HCT116 (cell line): ENCODE measurements around the gene C2orf92. TPM values are rescaled to one million over a fixed set of nuclear protein-coding genes. Genes with fewer than 3 reads are reported as not detected.

Source experiments
- ATAC-seq: fragments of 200-7000 bp; cut with Tn5 transposase; 2 replicates; pipeline ENCODE4 v1.9.1; 2020; ENCODE audit warnings: mild to moderate bottlenecking, moderate library complexity
- BruUV-seq: library from RNA; stranded (reverse); fragments of 400-500 nt; replicated peaks from 2 replicates; lab custom pipeline; 2021; lab: Mats Ljungman, UMichigan
- CTCF ChIA-PET: fragments of 300-600 bp; sonication (Branson Sonifier 250); formaldehyde crosslinking; loops from one replicate; lab custom pipeline; 2021; ENCODE audit warnings: antibody characterized with exemption; lab: Charles Lee
- POLR2A ChIA-PET: fragments of 300-600, 350-600 bp; sonication (Branson Sonifier 250); formaldehyde crosslinking; loops from one replicate; lab custom pipeline; 2021; ENCODE audit warnings: antibody characterized with exemption; lab: Charles Lee
- RAD21 ChIA-PET, 2 experiments: fragments of 300-600 bp; sonication (Branson Sonifier 250); formaldehyde crosslinking; loops; one replicate each; lab custom pipeline; 2023; ENCODE audit warnings: low total read pairs in 2 of 2; ENCODE audit not compliant: uncharacterized antibody in 2 of 2, unreplicated experiment in 2 of 2, low non-redundant PET in 1 of 2; lab: Charles Lee
- DNase-seq: peaks from one replicate; pipeline ENCODE4 v3.0.0-alpha.2; 2010; ENCODE audit warnings: low read depth, low spot score
- H2AFZ ChIP-seq: fragments of 200-600 bp; shearing (Covaris generic), sonication (generic); 2 replicates; pipeline ENCODE4 v1.6.1; 2017; ENCODE audit warnings: low read depth, mixed run types, mixed read lengths, antibody characterized with exemption, low read length; ENCODE audit not compliant: poor library complexity, severe bottlenecking
- H3K27ac ChIP-seq: 2 replicates; pipeline ENCODE4 v1.5.1; 2012; ENCODE audit warnings: low read depth, low read length
- H3K27me3 ChIP-seq: fragments of 200-600 bp; sonication (generic); 2 replicates; pipeline ENCODE4 v1.6.1; 2016; ENCODE audit warnings: mixed run types, low read length, mixed read lengths; ENCODE audit not compliant: insufficient read depth
- H3K36me3 ChIP-seq, 2 experiments: fragments of 200-500 bp in 1 of 2; fragments of 200-600 bp in 1 of 2; sonication (Bioruptor generic) in 1 of 2; sonication (generic) in 1 of 2; 2 replicates each; pipeline versions ENCODE4 v1.5.1 to v1.6.1; 2014 to 2016; ENCODE audit warnings: low read length in 2 of 2, inconsistent platforms in 1 of 2, mixed read lengths in 1 of 2, mixed run types in 1 of 2; ENCODE audit not compliant: insufficient read depth in 2 of 2, control insufficient read depth in 1 of 2
- H3K4me1 ChIP-seq, 2 experiments: fragments of 200-600 bp in 1 of 2; sonication (generic) in 1 of 2; 2 replicates each; pipeline versions ENCODE4 v1.5.1 to v1.6.1; 2012 to 2017; ENCODE audit warnings: low read length in 2 of 2, inconsistent platforms in 1 of 2, mild to moderate bottlenecking in 1 of 2, mixed read lengths in 1 of 2, mixed run types in 1 of 2, moderate library complexity in 1 of 2; ENCODE audit not compliant: insufficient read depth in 2 of 2, control insufficient read depth in 1 of 2
- H3K4me2 ChIP-seq: fragments of 200-600 bp; sonication (generic); 2 replicates; pipeline ENCODE4 v1.6.1; 2017; ENCODE audit warnings: mixed run types, low read length, mixed read lengths
- H3K4me3 ChIP-seq, 2 experiments: fragments of 200-600 bp in 1 of 2; sonication (generic) in 1 of 2; replicated peaks in 1 of 2; 2 replicates each; pipeline ENCODE4 v1.5.1; 2011 to 2016; ENCODE audit warnings: low read length in 2 of 2, control low read depth in 1 of 2, low read depth in 1 of 2, mild to moderate bottlenecking in 1 of 2, mixed read lengths in 1 of 2, mixed run types in 1 of 2
- H3K79me2 ChIP-seq: fragments of 200-600 bp; sonication (generic); 2 replicates; pipeline ENCODE4 v1.6.1; 2017; ENCODE audit warnings: mild to moderate bottlenecking, mixed run types, low read length, moderate library complexity, mixed read lengths; ENCODE audit not compliant: insufficient read depth
- H3K9ac ChIP-seq: fragments of 200-600 bp; sonication (generic); 2 replicates; pipeline ENCODE4 v1.6.1; 2016; ENCODE audit warnings: low read length, mixed read lengths
- H3K9me2 ChIP-seq: fragments of 200-600 bp; sonication (generic), shearing (Covaris generic); 2 replicates; pipeline ENCODE4 v1.6.1; 2017; ENCODE audit warnings: mixed run types, mild to moderate bottlenecking, moderate library complexity; ENCODE audit not compliant: insufficient read depth
- H3K9me3 ChIP-seq, 2 experiments: fragments of 200-500 bp in 1 of 2; fragments of 200-600 bp in 1 of 2; sonication (Bioruptor generic) in 1 of 2; sonication (generic) in 1 of 2; 2 replicates each; pipeline ENCODE4 v1.6.1; 2014 to 2017; ENCODE audit warnings: low read length in 2 of 2, mixed read lengths in 2 of 2, inconsistent platforms in 1 of 2, low read depth in 1 of 2, mild to moderate bottlenecking in 1 of 2, mixed run types in 1 of 2, moderate library complexity in 1 of 2; ENCODE audit not compliant: control insufficient read depth in 1 of 2, insufficient read depth in 1 of 2
- H4K20me1 ChIP-seq: fragments of 200-600 bp; sonication (generic), shearing (Covaris generic); 2 replicates; pipeline ENCODE4 v1.6.1; 2017; ENCODE audit warnings: mixed run types, mild to moderate bottlenecking, moderate library complexity; ENCODE audit not compliant: insufficient read depth
- CBX3 ChIP-seq: IDR thresholded peaks from 2 replicates; pipeline ENCODE4 v1.6.1; 2012; ENCODE audit warnings: low read depth
- CEBPB ChIP-seq: IDR thresholded peaks from 2 replicates; pipeline ENCODE4 v1.6.1; 2012; ENCODE audit warnings: low read depth
- ELF1 ChIP-seq: IDR thresholded peaks from 2 replicates; pipeline ENCODE4 v1.6.1; 2012; ENCODE audit warnings: low read depth, borderline replicate concordance
- EZH2 ChIP-seq: fragments of 200-600 bp; sonication (generic); IDR thresholded peaks from 2 replicates; pipeline ENCODE4 v1.6.1; 2017; ENCODE audit warnings: antibody characterized with exemption, mixed run types
- EZH2phosphoT487 ChIP-seq: fragments of 200-600 bp; IDR thresholded peaks from 2 replicates; pipeline ENCODE4 v1.6.1; 2018; ENCODE audit warnings: antibody characterized with exemption, borderline replicate concordance
- JUND ChIP-seq: IDR thresholded peaks from 2 replicates; pipeline ENCODE4 v1.6.1; 2012
- POLR2AphosphoS5 ChIP-seq: IDR thresholded peaks from 2 replicates; pipeline ENCODE4 v1.6.1; 2011; ENCODE audit warnings: mild to moderate bottlenecking, low read depth, low read length, moderate library complexity
- RAD21 ChIP-seq: IDR thresholded peaks from 2 replicates; pipeline ENCODE4 v1.6.1; 2012; ENCODE audit warnings: low read depth, mild to moderate bottlenecking
- SIN3A ChIP-seq: IDR thresholded peaks from 2 replicates; pipeline ENCODE4 v1.6.1; 2012; ENCODE audit warnings: low read depth
- SRF ChIP-seq: IDR thresholded peaks from 2 replicates; pipeline ENCODE4 v1.6.1; 2012; ENCODE audit warnings: low read depth
- TCF7L2 ChIP-seq: IDR thresholded peaks from 2 replicates; pipeline ENCODE4 v1.7.0; 2011; ENCODE audit warnings: borderline replicate concordance, inconsistent platforms; ENCODE audit not compliant: insufficient read depth, insufficient read length; ENCODE audit errors: extremely low read depth
- YY1 ChIP-seq: IDR thresholded peaks from 2 replicates; pipeline ENCODE4 v1.6.1; 2011; ENCODE audit warnings: low read length, low read depth, moderate library complexity, mild to moderate bottlenecking; ENCODE audit not compliant: insufficient replicate concordance; ENCODE audit errors: extremely low read depth
- ZNF274 ChIP-seq: fragments of 200-500 bp; sonication (Bioruptor generic); IDR thresholded peaks from 2 replicates; pipeline ENCODE4 v1.6.1; 2014; ENCODE audit warnings: mild to moderate bottlenecking, low read depth, low read length, inconsistent platforms
- intact Hi-C: fragments of 100-400 bp; cut with micrococcal nuclease; formaldehyde crosslinking; loops from 2 replicates; pipeline ENCODE4 v1.10.0; 2022
- total RNA-seq: library from RNA; stranded (reverse); gene quantifications from one replicate; pipeline ENCODE4 v1.2.1, GENCODE V29; 2021; ENCODE audit not compliant: unreplicated experiment
- TF ChIP-seq, protein P1 (sequence below), 3 experiments: fragments of 200-600 bp in 1 of 3; sonication (generic) in 1 of 3; IDR thresholded peaks in 2 of 3; conservative IDR thresholded peaks in 1 of 3; 2 replicates each; pipeline ENCODE4 v1.5.1; 2012 to 2017; ENCODE audit warnings: low read depth in 2 of 3, low read length in 2 of 3, antibody characterized with exemption in 1 of 3, borderline replicate concordance in 1 of 3, control low read depth in 1 of 3, mild to moderate bottlenecking in 1 of 3, mixed read lengths in 1 of 3, mixed run types in 1 of 3, moderate library complexity in 1 of 3; ENCODE audit not compliant: insufficient read depth in 1 of 3
- TF ChIP-seq, protein P2 (sequence below): IDR thresholded peaks from 2 replicates; pipeline ENCODE4 v1.6.1; 2012; ENCODE audit warnings: low read depth
- TF ChIP-seq, protein P3 (sequence below): IDR thresholded peaks from 2 replicates; pipeline ENCODE4 v1.6.1; 2012
- TF ChIP-seq, protein P4 (sequence below): IDR thresholded peaks from 2 replicates; pipeline ENCODE4 v1.6.1; 2012

C2orf92 gene
- total RNA-seq, 1 experiment from 2014 or later, result 3.0 TPM

DNA sequence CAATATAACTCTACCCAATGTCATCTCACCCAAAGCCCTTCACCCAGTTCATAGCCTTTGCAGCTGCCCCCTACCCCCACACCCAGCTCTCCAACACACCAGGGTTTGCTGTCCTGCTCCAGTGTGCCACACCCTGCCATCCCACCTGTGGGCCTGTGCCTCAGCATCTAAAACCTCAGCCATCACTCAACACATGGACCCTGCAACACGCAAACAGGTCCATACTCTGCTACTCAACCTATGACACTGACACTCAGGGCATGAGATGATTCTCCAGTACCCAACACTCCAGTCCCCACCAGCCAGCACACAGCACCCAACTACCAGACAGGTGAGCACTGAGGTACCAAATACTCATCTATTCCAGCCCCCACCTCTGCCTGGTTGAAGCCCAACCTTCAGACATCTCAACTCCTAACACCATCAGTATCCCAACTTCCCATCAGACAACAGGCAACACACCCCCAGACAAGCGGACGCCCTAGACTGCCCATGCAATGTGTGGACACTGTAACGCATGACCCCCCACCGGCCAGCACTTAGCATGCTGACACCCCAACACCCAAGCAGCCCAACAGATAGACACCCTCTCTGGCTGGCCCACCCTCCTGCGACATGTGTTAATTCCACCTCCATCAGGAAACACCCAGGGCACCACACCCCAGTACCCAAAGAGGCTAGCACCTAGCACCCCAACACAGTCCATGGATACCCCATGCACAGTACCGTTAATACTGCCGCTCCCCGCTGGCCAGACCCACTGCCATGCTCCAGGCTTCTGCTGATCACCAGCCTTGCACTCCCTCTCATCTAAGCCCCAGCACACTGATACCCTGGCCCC is 68.9 kb downstream of the C2orf92 start:
- Histone ChIP-seq H3K4me2 (no peak overlapping the region), H3K36me3 (no peaks in the 10 kb centered on the region), H3K9me2 (no peaks in the 10 kb centered on the region), H3K4me3 (no peak overlapping the region), H3K9ac (no peak overlapping the region), H3K79me2 (no peaks in the 10 kb centered on the region), H3K4me1 (peaks cover 0 to 18% of the 10 kb centered on the region in 2 experiments; a peak in 2 of 4 replicates), H3K27me3 (no peaks in the 10 kb centered on the region), H3K27ac (no peak overlapping the region), H4K20me1 (no peaks in the 10 kb centered on the region), H3K9me3 (no peaks in the 10 kb centered on the region), H2AFZ (no peak overlapping the region)
- intact Hi-C loops, result no loop called here
- POLR2A ChIA-PET, result no interaction called here
- ATAC-seq (no peak), DNase-seq (no peak)
- no TSS peak for BruUV-seq
- RAD21 ChIA-PET, result no interaction called here
- CTCF ChIA-PET, result no interaction called here
- TF ChIP-seq CBX3 (no peak), POLR2AphosphoS5 (no peak), RAD21 (no peak), EZH2 (no peak), ZNF274 (no peak), JUND (no peak), ELF1 (no peak), SIN3A (no peak), EZH2phosphoT487 (no peak), YY1 (no peak), SRF (no peak), TCF7L2 (no peak), CEBPB (no peak)
- TF ChIP-seq, protein P1, sequence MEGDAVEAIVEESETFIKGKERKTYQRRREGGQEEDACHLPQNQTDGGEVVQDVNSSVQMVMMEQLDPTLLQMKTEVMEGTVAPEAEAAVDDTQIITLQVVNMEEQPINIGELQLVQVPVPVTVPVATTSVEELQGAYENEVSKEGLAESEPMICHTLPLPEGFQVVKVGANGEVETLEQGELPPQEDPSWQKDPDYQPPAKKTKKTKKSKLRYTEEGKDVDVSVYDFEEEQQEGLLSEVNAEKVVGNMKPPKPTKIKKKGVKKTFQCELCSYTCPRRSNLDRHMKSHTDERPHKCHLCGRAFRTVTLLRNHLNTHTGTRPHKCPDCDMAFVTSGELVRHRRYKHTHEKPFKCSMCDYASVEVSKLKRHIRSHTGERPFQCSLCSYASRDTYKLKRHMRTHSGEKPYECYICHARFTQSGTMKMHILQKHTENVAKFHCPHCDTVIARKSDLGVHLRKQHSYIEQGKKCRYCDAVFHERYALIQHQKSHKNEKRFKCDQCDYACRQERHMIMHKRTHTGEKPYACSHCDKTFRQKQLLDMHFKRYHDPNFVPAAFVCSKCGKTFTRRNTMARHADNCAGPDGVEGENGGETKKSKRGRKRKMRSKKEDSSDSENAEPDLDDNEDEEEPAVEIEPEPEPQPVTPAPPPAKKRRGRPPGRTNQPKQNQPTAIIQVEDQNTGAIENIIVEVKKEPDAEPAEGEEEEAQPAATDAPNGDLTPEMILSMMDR (IDR thresholded peaks at IDR 0.05 in 2 of 3, conservative IDR thresholded peaks at IDR 0.05 in 1 of 3; ENCODE audit: borderline replicate concordance in 1 of 3, insufficient read depth in 1 of 3, low read depth in 2 of 3, low read length in 2 of 3), result no peak
- TF ChIP-seq, protein P2, sequence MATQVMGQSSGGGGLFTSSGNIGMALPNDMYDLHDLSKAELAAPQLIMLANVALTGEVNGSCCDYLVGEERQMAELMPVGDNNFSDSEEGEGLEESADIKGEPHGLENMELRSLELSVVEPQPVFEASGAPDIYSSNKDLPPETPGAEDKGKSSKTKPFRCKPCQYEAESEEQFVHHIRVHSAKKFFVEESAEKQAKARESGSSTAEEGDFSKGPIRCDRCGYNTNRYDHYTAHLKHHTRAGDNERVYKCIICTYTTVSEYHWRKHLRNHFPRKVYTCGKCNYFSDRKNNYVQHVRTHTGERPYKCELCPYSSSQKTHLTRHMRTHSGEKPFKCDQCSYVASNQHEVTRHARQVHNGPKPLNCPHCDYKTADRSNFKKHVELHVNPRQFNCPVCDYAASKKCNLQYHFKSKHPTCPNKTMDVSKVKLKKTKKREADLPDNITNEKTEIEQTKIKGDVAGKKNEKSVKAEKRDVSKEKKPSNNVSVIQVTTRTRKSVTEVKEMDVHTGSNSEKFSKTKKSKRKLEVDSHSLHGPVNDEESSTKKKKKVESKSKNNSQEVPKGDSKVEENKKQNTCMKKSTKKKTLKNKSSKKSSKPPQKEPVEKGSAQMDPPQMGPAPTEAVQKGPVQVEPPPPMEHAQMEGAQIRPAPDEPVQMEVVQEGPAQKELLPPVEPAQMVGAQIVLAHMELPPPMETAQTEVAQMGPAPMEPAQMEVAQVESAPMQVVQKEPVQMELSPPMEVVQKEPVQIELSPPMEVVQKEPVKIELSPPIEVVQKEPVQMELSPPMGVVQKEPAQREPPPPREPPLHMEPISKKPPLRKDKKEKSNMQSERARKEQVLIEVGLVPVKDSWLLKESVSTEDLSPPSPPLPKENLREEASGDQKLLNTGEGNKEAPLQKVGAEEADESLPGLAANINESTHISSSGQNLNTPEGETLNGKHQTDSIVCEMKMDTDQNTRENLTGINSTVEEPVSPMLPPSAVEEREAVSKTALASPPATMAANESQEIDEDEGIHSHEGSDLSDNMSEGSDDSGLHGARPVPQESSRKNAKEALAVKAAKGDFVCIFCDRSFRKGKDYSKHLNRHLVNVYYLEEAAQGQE, result no peak
- TF ChIP-seq, protein P3, sequence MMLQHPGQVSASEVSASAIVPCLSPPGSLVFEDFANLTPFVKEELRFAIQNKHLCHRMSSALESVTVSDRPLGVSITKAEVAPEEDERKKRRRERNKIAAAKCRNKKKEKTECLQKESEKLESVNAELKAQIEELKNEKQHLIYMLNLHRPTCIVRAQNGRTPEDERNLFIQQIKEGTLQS, result no peak
- TF ChIP-seq, protein P4, sequence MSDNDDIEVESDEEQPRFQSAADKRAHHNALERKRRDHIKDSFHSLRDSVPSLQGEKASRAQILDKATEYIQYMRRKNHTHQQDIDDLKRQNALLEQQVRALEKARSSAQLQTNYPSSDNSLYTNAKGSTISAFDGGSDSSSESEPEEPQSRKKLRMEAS, result no peak
